Ascending aorta (tissue), 2 donors: ENCODE results near the gene VPS51. TPM values are rescaled to one million over a fixed set of nuclear protein-coding genes. Genes with fewer than 3 reads are reported as not detected.

ENCODE experiments used
- DNase-seq, 2 donors: peaks; one replicate each; pipeline ENCODE4 v3.0.0-alpha.2; 2019; ENCODE audit warnings: low spot score in 2 of 2
- H3K27ac ChIP-seq, 2 donors: fragments of 200-600 bp; sonication (generic); one replicate each; pipeline ENCODE4 v1.5.1; 2016 to 2017; ENCODE audit warnings: mild to moderate bottlenecking in 1 of 2
- H3K27me3 ChIP-seq: fragments of 200-600 bp; sonication (generic); one replicate; pipeline ENCODE4 v1.5.1; 2017
- H3K36me3 ChIP-seq, 2 donors: fragments of 200-600 bp; sonication (generic); one replicate each; pipeline ENCODE4 v1.5.1; 2016
- H3K4me1 ChIP-seq, 2 donors: fragments of 200-600 bp; sonication (generic); one replicate each; pipeline ENCODE4 v1.5.1; 2016 to 2017; ENCODE audit warnings: mild to moderate bottlenecking in 1 of 2
- H3K4me3 ChIP-seq, 2 donors: fragments of 200-600 bp; sonication (generic); one replicate each; pipeline ENCODE4 v1.5.1; 2016 to 2017; ENCODE audit warnings: mild to moderate bottlenecking in 1 of 2
- H3K9me3 ChIP-seq, 2 donors: fragments of 200-600 bp; sonication (generic); one replicate each; pipeline ENCODE4 v1.5.1; 2016
- CTCF ChIP-seq, 3 experiments: fragments of 200-600 bp in 2 of 3; fragments of 450-650 bp in 1 of 3; sonication (generic) in 2 of 3; IDR thresholded peaks; one replicate each; pipeline ENCODE4 v1.5.1; 2016 to 2019; ENCODE audit warnings: antibody characterized with exemption in 3 of 3, mild to moderate bottlenecking in 1 of 3, moderate library complexity in 1 of 3
- intact Hi-C: fragments of 100-400 bp; cut with DNase I; formaldehyde crosslinking; loops from one replicate; pipeline ENCODE4 v1.15.1; 2023
- total RNA-seq: library from RNA; depleted of rRNA; stranded (reverse); fragments of >200 nt; gene quantifications from one replicate; pipeline ENCODE4 v1.1.0, GENCODE V29; 2016

Gene VPS51
- total RNA-seq, 1 donor from 2014 or later: 226 TPM

DNA sequence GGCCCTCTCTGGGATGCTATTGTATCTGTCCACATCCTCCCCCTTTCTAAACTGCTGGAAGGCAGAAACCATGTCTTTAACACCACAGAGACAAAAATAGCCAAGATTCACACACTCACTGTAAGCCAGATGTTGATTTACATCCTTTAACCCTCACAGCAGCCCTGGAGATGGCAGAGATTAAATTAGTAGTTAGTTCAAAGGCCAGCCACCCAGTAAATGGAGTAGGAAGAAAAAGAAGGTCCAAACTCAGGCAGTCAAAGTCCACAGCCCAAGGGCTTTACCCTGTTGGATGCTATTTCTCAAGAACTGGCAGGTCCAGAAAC, 23.6 kb downstream of the VPS51 start:
- H3K4me3 ChIP-seq: no peak overlapping the region
- intact Hi-C loops: loop anchor here (5.0 to 10.0 kb wide), 2 partner anchors 202 to 265 kb away; partner anchors contain the start of gene ATG2A
- no peaks in the 10 kb centered on the region for H3K27me3 ChIP-seq
- DNase-seq: no peak
- no peak overlapping the region for H3K27ac ChIP-seq
- no peak for TF ChIP-seq CTCF (IDR thresholded peaks at IDR 0.05)
- peaks cover 16 to 46% of the 10 kb centered on the region in 2 donors for H3K36me3 ChIP-seq
- H3K9me3 ChIP-seq: no peaks in the 10 kb centered on the region
- peaks cover 23 to 28% of the 10 kb centered on the region in 2 donors for H3K4me1 ChIP-seq

GRCh38 chr11:65120831-65121230, 24.8 kb downstream of the VPS51 start:
- Histone ChIP-seq H3K27ac (peak overlapping the region; percentile 91 to 96), H3K9me3 (no peaks in the 10 kb centered on the region), H3K27me3 (no peaks in the 10 kb centered on the region), H3K4me1 (peaks cover 23 to 28% of the 10 kb centered on the region in 2 donors), H3K36me3 (peaks cover 25 to 52% of the 10 kb centered on the region in 2 donors), H3K4me3 (peak overlapping the region; percentile 80 to 91)
- TF ChIP-seq CTCF (IDR thresholded peaks at IDR 0.05): no peak
- intact Hi-C loops: no loop called here
- DNase-seq: no peak

DNA sequence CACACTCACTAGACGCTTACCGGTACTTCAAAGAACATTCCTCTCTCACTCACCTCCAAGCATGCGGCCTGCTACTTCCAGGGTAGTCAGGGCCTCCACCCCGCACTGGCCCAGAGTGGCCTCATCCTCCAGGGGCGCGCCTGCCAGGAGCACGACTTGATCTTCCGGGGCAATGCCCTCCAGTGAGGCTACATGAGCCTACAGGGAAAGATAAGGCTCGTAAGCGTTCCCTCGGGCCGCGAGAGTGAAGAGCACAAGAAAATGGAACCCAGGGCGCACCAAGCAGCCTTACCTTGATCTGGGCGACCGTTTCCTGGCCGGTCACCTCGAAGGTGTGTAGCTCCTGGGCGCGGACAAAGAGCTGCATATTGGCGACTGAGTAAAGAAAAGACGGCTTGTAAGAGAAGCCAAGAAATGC, 25.4 kb downstream of the VPS51 start:
- Histone ChIP-seq H3K4me3 (peak overlapping the region; percentile 80 to 91), H3K9me3 (no peaks in the 10 kb centered on the region), H3K27me3 (no peaks in the 10 kb centered on the region), H3K36me3 (peaks cover 31 to 54% of the 10 kb centered on the region in 2 donors), H3K4me1 (peaks cover 19 to 21% of the 10 kb centered on the region in 2 donors), H3K27ac (peak overlapping the region; percentile 91 to 96)
- intact Hi-C loops: no loop called here
- DNase-seq: peak in 1 of 2 donors; percentile 66
- TF ChIP-seq CTCF (IDR thresholded peaks at IDR 0.05): no peak

DNA sequence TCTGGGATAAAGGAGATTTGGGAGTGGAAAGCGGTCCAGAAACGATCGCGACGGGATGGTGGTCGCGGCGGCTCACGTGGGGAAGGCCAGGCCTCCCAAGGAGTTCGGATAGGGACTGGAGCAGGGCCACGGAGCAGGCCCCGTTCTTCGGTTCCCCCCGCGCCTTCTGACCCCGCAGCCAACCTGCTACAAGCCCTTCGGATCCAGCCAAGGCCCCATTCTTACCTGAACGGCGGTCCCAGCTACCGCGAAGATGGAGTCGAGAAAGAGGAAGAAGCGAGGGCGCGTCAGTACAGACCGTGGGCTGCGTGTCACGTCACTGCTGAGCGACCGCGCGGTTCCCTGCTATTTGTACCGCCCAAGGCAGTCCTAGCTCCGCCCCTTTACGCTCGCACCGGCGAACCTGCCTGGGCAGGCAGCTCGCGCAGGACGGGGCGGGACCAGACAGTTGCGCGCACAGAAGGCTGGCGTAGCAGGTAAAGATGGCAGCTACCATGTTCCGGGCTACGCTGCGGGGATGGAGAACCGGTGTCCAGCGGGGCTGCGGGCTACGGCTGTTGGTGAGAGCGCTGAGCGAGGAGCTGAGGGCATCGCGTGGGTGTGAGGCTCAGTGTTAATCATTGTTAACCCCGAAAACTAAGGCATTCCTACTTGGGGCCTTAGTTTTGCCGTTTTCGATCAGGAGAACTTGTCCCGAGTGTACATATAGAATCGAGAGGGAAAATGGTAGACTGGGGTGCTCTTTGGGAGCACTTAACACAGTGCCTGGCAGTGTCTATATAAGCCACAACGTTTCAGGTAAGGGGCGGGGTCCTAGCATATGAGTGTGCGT, 26.1 kb downstream of the VPS51 start, which contains the start of the genes FAU and MRPL49:
FAU (minus strand) TSS at position 270 of the 832 bp plus-strand sequence. CDS start 321 bp downstream, outside the sequence.
MRPL49 (plus strand) TSS at position 457 of the 832 bp plus-strand sequence; CDS start at position 483, 26 bp downstream.
- H3K4me1 ChIP-seq: peaks cover 15% of the 10 kb centered on the region in 2 donors
- intact Hi-C loops: loop anchor here (1.0 kb wide), 2 partner anchors 38 to 108 kb away; partner anchors contain the start of genes ARL2, CDCA5 and ZFPL1
- H3K36me3 ChIP-seq: peaks cover 37 to 60% of the 10 kb centered on the region in 2 donors
- no peak for TF ChIP-seq CTCF (IDR thresholded peaks at IDR 0.05)
- peak within 1 kb of the TSS; percentile 91 to 96 for H3K27ac ChIP-seq
- peak within 1 kb of the TSS; percentile 80 to 91 for H3K4me3 ChIP-seq
- H3K9me3 ChIP-seq: no peaks in the 10 kb centered on the region
- H3K27me3 ChIP-seq: no peaks in the 10 kb centered on the region
- DNase-seq: peak; percentile 95 to 99

DNA sequence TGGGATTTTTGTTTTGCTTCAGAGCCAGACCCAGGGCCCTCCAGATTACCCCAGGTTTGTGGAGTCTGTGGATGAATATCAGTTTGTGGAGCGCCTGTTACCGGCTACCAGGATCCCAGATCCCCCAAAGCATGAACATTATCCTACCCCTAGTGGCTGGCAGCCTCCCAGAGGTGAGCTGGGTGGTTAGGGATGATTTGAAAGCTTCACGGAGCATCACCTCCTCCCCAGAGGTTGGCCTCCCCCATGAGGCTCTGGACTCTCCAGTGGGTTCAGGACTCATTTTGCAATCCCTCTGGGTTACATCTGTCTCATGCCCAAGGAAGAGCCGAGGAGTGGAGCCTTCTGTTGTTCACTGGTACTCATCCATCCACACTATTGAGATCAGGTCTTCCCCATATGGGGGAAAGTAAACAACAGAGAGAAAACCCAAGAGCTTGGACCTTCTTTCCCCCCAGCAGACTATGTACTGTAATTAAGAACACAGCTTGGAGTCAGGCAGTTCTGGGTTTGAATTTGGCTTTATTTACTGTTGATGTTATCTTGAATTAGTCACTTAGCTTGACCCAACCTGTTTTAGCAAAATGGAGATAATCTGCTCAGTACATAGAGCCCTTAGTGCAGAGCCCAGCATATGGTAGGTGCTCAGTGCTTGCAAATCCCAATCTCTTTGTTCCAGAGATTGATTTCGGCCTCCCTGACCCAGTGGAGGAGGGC, 28.6 kb downstream of the VPS51 start:
- Histone ChIP-seq H3K9me3 (no peaks in the 10 kb centered on the region), H3K36me3 (peaks cover 61 to 68% of the 10 kb centered on the region in 2 donors), H3K4me1 (peaks cover 15% of the 10 kb centered on the region in 2 donors), H3K27ac (no peak overlapping the region), H3K4me3 (no peak overlapping the region), H3K27me3 (no peaks in the 10 kb centered on the region)
- intact Hi-C loops: no loop called here
- no peak for TF ChIP-seq CTCF (IDR thresholded peaks at IDR 0.05)
- peak in 1 of 2 donors; percentile 27 for DNase-seq
